RPMI8226 (cell line): ENCODE results near the gene PLD3.
A peak's percentile ranks its signal among the peaks of the same experiment; 100 is the strongest.
"Not testable (repeated sequence)": the region's sequence is repeated elsewhere in the genome, so short reads cannot be mapped to it uniquely, and the experiment has no call there.

Experiments
- DNase-seq: peaks from one replicate; pipeline ENCODE4 v3.0.0-alpha.2; 2015

The PLD3 gene

DNA sequence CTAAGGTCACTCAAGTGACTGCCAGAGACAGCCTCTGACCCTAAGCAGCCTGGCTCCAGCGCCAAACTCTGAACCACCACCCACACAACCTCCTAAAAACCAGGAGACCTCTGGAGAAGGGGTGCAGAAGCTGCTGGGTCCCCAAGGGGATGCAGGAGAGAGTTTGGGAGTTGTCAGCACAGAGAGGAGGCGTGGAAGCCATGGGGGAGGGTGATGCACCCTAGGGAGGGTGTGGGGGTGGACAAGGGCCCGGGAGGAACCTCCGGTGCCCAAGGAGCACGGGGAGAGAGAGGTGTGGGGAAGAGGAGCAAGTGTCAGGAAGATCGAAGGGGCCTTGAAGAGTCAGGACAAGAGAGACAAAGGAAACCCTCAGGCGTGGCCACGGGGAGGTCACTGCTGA is 43.6 kb downstream of the PLD3 start:
- no peak for DNase-seq

DNA sequence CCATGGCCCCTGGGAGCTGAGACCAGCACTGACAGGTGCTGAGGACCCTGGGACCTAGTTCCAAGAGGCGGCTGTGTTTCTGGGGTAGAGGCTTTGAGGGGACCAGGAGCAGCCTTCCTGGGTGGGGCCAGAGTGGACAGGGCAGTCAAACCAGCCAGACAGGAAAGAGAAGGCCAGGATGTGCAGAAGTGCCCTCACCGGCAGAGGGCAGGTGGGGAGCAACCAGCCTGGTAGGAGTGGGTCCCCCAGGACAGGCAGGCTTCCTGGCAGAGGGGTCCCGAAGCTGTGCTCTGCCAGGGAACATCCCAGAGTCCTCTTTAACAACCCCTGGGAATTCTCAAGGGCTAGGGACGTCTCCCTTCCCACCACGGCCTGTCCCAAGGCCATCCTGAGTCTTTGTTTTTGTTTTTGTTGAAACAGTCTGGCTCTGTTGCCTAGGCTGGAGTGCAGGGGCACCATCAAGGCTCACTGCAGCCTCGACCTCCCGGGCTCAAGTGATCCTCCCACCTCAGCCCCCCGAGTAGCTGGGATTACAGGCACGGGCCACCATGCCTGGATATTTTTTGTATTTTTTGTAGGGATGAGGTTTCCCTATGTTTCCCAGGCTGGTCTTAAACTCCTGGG is 44.5 kb downstream of the PLD3 start:
- no peak for DNase-seq

GRCh38 chr19:40393894-40394815 is 45.7 kb downstream of the PLD3 start:
- DNase-seq: no peak

- DNase-seq: no peak
Measured at GRCh38 chr19:40394816-40395210, 46.3 kb downstream of the PLD3 start.

- DNase-seq: peak; percentile 49
Measured at GRCh38 chr19:40395956-40396355, 47.5 kb downstream of the PLD3 start.

GRCh38 chr19:40396886-40397567 is 48.5 kb downstream of the PLD3 start:
- no peak for DNase-seq

- DNase-seq: no peak
Measured at GRCh38 chr19:40397568-40397906, 49.0 kb downstream of the PLD3 start.

DNA sequence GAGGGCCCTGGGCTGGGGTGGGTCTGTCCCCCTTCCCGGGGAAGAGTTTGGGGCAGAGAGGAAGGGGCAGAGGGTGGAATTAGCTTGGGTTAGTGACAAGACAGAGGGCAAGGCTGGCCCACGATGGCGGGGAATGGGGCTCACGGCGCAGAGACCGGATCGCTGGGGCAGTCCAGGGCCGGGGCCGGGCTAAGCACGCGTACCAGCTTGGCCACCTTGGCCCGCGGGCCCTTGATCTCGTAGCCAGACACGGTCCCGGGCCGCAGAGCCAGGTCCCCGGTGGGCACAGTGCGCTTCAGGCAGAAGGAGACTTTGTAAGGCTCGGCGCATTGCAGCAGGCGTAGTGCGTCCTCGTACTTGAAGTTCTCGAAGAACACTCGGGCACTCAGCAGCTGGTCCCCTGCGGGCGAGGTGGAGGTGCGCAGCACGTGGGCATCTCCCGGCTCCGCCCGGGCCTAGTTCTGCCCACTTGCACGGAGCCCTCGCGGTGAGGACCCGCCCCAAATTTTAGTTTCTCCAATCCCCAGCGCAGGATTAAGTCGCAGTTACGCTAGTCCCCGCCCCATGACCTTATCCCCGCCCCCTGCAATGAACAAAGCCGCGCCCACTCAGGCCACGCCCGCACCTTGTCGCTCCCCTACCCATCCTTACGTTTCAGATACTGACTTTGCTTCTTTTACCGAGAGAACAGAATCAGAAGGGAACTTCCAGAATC is 50.1 kb downstream of the PLD3 start:
- DNase-seq: no peak

DNA sequence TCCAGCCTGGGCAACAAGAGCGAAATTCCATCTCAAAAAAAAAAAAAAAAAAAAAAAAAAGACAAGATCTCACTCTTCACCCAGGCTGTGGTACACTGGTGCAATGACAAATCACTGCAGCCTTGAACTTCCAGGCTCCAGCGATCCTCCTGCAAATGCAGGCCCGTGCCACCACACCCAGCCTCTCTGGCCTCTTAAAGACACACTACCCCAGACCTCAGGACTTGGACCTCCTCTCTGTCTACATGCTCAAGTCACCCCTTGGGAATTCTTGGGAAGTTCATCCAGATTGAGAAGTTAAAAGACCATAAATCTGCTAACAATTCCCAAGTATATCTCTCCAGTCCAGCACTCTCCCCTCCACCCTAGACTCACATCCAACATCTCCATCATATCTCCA is 52.1 kb downstream of the PLD3 start:
- DNase-seq: no peak

- peak; percentile 89 for DNase-seq
Measured at GRCh38 chr19:40403262-40403984, 54.9 kb downstream of the PLD3 start.

DNA sequence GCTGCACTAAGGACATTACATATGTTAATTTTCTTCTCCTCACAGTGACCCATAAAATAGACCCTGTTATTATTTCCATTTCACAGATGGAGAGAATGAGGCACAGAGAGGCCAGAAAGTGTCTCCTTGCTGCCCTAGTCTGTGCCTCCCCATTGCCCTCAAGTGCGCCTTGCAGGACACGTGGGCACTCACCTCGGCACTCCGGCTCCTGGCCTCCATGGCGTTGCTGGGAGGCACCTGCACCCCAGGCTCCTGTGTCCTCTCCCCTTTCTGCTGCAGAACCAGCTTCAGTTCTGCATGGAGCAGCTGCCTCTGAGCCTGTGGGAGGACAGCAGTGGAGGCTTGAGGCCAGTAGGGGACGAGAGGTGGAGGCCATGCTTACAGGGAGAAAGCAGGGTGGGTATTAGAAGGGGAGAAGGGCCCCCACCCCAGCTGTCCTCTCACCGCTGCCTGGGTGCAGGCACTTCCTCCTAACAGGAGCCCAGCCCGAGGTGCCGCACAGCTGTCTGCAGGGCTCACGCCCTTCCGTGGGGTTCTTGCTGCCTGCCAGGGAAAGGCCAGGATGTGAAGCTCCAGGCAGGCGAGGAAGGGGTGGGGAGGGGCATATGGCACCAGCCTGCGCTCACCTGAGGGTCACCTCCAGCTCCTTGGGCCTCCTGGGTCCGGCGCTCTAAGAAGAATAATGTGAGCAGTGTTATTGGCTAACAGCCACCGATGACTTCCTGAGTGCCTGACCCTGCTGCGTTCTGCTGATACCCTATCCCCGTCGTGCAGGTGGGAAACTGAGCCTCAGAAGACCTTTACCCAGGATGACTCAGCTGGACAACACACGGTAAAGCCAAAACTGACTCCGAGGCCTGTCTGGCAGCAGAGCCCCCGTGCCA is 59.5 kb downstream of the PLD3 start:
- no peak for DNase-seq

DNA sequence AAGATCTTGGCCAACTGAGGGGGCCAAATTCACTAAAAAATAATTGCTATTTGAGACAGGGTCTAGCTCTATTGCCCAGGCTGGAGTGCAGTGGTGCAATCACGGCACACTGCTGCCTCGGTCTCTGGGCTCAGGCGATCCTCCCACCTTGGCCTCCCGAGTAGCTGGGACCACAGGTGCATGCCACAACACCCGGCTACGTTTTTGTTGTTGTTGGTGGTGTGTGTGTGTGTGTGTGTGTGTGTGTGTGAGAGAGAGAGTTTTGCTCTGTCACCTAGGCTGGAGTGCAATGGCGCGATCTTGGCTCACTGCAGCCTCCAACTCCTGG is 60.1 kb downstream of the PLD3 start:
- not testable (repeated sequence) for DNase-seq

DNA sequence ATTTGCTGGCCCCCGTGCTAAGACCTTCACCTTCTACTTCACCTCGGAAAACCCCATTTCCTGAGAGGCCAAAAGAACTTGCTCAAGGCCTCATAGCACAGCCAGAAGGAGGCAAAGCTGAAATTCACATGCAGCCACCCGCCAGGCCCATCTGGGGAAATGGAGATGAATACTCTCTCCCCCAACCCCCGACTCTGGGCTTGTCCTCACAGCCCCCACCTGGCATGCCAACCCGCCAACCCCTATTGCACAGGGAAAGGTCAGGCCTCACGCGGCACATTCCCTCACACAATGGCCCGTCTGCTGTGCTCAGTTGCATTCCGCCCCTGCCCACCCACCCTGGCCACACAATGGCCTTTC is 61.5 kb downstream of the PLD3 start:
- DNase-seq: peak; percentile 52

GRCh38 chr19:40411125-40411842 is 62.8 kb downstream of the PLD3 start:
- peak; percentile 85 for DNase-seq

GRCh38 chr19:40411958-40412499 is 63.5 kb downstream of the PLD3 start:
- no peak for DNase-seq

- DNase-seq: no peak
Measured at GRCh38 chr19:40412866-40413265, 64.4 kb downstream of the PLD3 start.

GRCh38 chr19:40413291-40413845 is 64.9 kb downstream of the PLD3 start, which contains the start of gene PRX:
TSS of gene PRX (minus strand) at chr19:40413378. CDS start at chr19:40407932, 5,446 bp downstream.
- DNase-seq: no peak

GRCh38 chr19:40414542-40415535 is 66.3 kb downstream of the PLD3 start:
- no peak for DNase-seq

DNA sequence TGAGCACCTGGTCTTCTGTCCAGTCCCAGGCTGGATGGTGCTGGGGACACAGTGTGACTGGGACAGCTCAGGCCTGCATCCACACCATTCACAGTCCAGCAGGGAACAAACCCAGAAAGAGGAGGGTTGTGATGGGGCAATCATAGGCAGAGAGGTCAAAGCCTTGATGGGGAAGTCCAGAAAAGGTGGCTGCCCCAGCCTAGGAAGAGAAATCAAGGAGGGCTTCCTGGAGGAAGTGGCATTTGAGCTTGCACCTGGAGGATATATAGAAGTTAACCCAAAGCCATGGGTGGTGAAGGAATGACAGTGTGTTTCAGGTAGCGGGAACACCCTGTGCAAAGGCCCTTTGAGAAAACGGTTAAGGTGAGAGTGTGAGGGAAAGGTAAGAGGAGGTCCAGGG is 67.3 kb downstream of the PLD3 start:
- no peak for DNase-seq
